Gastrocnemius medialis (tissue), 4 donors: ENCODE data around the gene SCTR. TPM values are rescaled to one million over a fixed set of nuclear protein-coding genes. Genes with fewer than 3 reads are reported as not detected.

Experiments
- ATAC-seq, 2 donors: fragments of 150-250 bp; one replicate each; pipeline ENCODE4 v1.9.1; 2016
- DNase-seq, 2 donors: peaks; one replicate each; pipeline ENCODE4 v3.0.0-alpha.2; 2019
- H3K27ac ChIP-seq, 4 donors: fragments of 200-600 bp; sonication (generic); 1 replicate in 1 of 4; 2 replicates in 3 of 4; pipeline ENCODE4 v1.5.1; 2016 to 2018; ENCODE audit warnings: mild to moderate bottlenecking in 2 of 4, moderate library complexity in 1 of 4
- H3K27me3 ChIP-seq, 3 donors: fragments of 200-600 bp; sonication (generic) in 2 of 3; 1 replicate in 1 of 3; 2 replicates in 2 of 3; pipeline versions ENCODE4 v1.5.1 to v1.6.0; 2016 to 2019; ENCODE audit warnings: mild to moderate bottlenecking in 1 of 3, moderate library complexity in 1 of 3
- H3K36me3 ChIP-seq, 2 donors: fragments of 200-600 bp; sonication (generic) in 1 of 2; one replicate each; pipeline ENCODE4 v1.5.1; 2017 to 2018
- H3K4me1 ChIP-seq, 2 donors: fragments of 200-600 bp; sonication (generic) in 1 of 2; one replicate each; pipeline ENCODE4 v1.5.1; 2016 to 2017; ENCODE audit warnings: mild to moderate bottlenecking in 2 of 2
- H3K4me3 ChIP-seq, 4 donors: fragments of 200-600 bp; sonication (generic) in 3 of 4; 1 replicate in 1 of 4; 2 replicates in 3 of 4; pipeline ENCODE4 v1.5.1; 2016 to 2019; ENCODE audit warnings: mild to moderate bottlenecking in 2 of 4
- H3K9me3 ChIP-seq, 3 donors: fragments of 200-600 bp; sonication (generic) in 2 of 3; 1 replicate in 1 of 3; 2 replicates in 2 of 3; pipeline ENCODE4 v1.5.1; 2016 to 2019
- CTCF ChIP-seq, 5 experiments: fragments of 450-650 bp in 3 of 5; fragments of 200-600 bp in 2 of 5; sonication (generic) in 2 of 5; IDR thresholded peaks in 4 of 5; conservative IDR thresholded peaks in 1 of 5; 1 replicate in 4 of 5; 2 replicates in 1 of 5; pipeline ENCODE4 v1.5.1; 2016 to 2019; ENCODE audit warnings: antibody characterized with exemption in 5 of 5, mild to moderate bottlenecking in 3 of 5, moderate library complexity in 3 of 5
- POLR2A ChIP-seq, 2 donors: fragments of 450-650 bp; IDR thresholded peaks; one replicate each; pipeline ENCODE4 v1.6.1; 2017; ENCODE audit warnings: antibody characterized with exemption in 2 of 2, mild to moderate bottlenecking in 2 of 2, moderate library complexity in 2 of 2
- in situ Hi-C, 4 donors: fragments of 200-750 bp; cut with MboI; loops; one replicate each; pipeline versions ENCODE4 v1.15.0 to v1.8.0; 2017; ENCODE audit warnings: low sequenced_read_pairs in 4 of 4
- intact Hi-C: fragments of 100-400 bp; cut with DNase I; formaldehyde crosslinking; loops from one replicate; pipeline ENCODE4 v1.15.1; 2023; ENCODE audit warnings: low total_unique reads
- total RNA-seq, 4 donors: library from RNA; depleted of rRNA; stranded (reverse); fragments of >200 nt; gene quantifications; one replicate each; pipeline versions ENCODE4 v1.1.0 to v1.2.3, GENCODE V29; 2016

The SCTR gene
- total RNA-seq, 4 donors from 2014 or later = not detected

GRCh38 chr2:119462574-119462973 is 61.7 kb downstream of the SCTR start:
- ATAC-seq (no peak), DNase-seq (no peak)
- Histone ChIP-seq H3K27ac (no peak overlapping the region), H3K4me1 (peaks cover 0 to 7% of the 10 kb centered on the region in 2 donors), H3K4me3 (no peak overlapping the region), H3K36me3 (no peaks in the 10 kb centered on the region), H3K27me3 (no peaks in the 10 kb centered on the region), H3K9me3 (no peaks in the 10 kb centered on the region)
- intact Hi-C loops = no loop called here
- in situ Hi-C loops = no loop called here
- TF ChIP-seq POLR2A (IDR thresholded peaks at IDR 0.05) = no peak
- TF ChIP-seq CTCF (IDR thresholded peaks at IDR 0.05 in 4 of 5, conservative IDR thresholded peaks at IDR 0.05 in 1 of 5) = no peak

- no peak overlapping the region for H3K4me3 ChIP-seq
- H3K9me3 ChIP-seq = no peaks in the 10 kb centered on the region
- in situ Hi-C loops = no loop called here
- TF ChIP-seq CTCF (IDR thresholded peaks at IDR 0.05 in 4 of 5, conservative IDR thresholded peaks at IDR 0.05 in 1 of 5) (no peak), POLR2A (IDR thresholded peaks at IDR 0.05) (no peak)
- DNase-seq (no peak), ATAC-seq (no peak)
- H3K27ac ChIP-seq = no peak overlapping the region
- no peaks in the 10 kb centered on the region for H3K27me3 ChIP-seq
- no peaks in the 10 kb centered on the region for H3K36me3 ChIP-seq
- H3K4me1 ChIP-seq = peaks cover 0 to 7% of the 10 kb centered on the region in 2 donors
- intact Hi-C loops = no loop called here
Measured at GRCh38 chr2:119461811-119462210, 62.5 kb downstream of the SCTR start.

- no peaks in the 10 kb centered on the region for H3K36me3 ChIP-seq
- H3K27ac ChIP-seq = no peak overlapping the region
- no peak for DNase-seq
- no peaks in the 10 kb centered on the region for H3K27me3 ChIP-seq
- no peak for ATAC-seq
- no peaks in the 10 kb centered on the region for H3K9me3 ChIP-seq
- H3K4me3 ChIP-seq = no peak overlapping the region
- peaks cover 0 to 6% of the 10 kb centered on the region in 2 donors for H3K4me1 ChIP-seq
- TF ChIP-seq POLR2A (IDR thresholded peaks at IDR 0.05) = no peak
- no peak for TF ChIP-seq CTCF (IDR thresholded peaks at IDR 0.05 in 4 of 5, conservative IDR thresholded peaks at IDR 0.05 in 1 of 5)
- intact Hi-C loops (no loop called here), in situ Hi-C loops (no loop called here)
Measured at GRCh38 chr2:119460076-119460475, 64.2 kb downstream of the SCTR start.

- H3K9me3 ChIP-seq = no peaks in the 10 kb centered on the region
- no peak overlapping the region for H3K4me3 ChIP-seq
- no peaks in the 10 kb centered on the region for H3K36me3 ChIP-seq
- no peaks in the 10 kb centered on the region for H3K27me3 ChIP-seq
- in situ Hi-C loops (no loop called here), intact Hi-C loops (no loop called here)
- DNase-seq (no peak), ATAC-seq (no peak)
- no peak overlapping the region for H3K27ac ChIP-seq
- H3K4me1 ChIP-seq = no peaks in the 10 kb centered on the region
- TF ChIP-seq POLR2A (IDR thresholded peaks at IDR 0.05) (no peak), CTCF (IDR thresholded peaks at IDR 0.05 in 4 of 5, conservative IDR thresholded peaks at IDR 0.05 in 1 of 5) (no peak)
Measured at GRCh38 chr2:119455066-119455718, 69.1 kb downstream of the SCTR start.
